HL-60 (cell line): ENCODE data around the gene NKD1.

Experiments used
- CTCF ChIP-seq: IDR thresholded peaks from one replicate; pipeline ENCODE4 v1.5.1; 2011; ENCODE audit warnings: low read length, control low read depth, inconsistent platforms; ENCODE audit not compliant: insufficient read depth
- POLR2AphosphoS5 ChIP-seq: IDR thresholded peaks from 2 replicates; pipeline ENCODE4 v1.6.1; 2012; ENCODE audit warnings: low read depth
- SPI1 ChIP-seq: IDR thresholded peaks from 2 replicates; pipeline ENCODE4 v1.6.1; 2012; ENCODE audit warnings: low read depth, mild to moderate bottlenecking, borderline replicate concordance

- TF ChIP-seq CTCF (no peak), POLR2AphosphoS5 (no peak), SPI1 (no peak)
Measured at GRCh38 chr16:50555952-50556673, 7.9 kb downstream of the NKD1 start.
